HG02610 (cell line): ENCODE data around the gene EPHA4.

ENCODE experiments used
- ATAC-seq: cut with Tn5 transposase; IDR thresholded peaks from one replicate; pipeline ENCODE4 v1.9.1; 2021; ENCODE audit warnings: mild to moderate bottlenecking, moderate library complexity; ENCODE audit not compliant: unreplicated experiment

Gene EPHA4

GRCh38 chr2:221480163-221480562, 91.9 kb downstream of the EPHA4 start:
- no peak for ATAC-seq

- ATAC-seq = no peak
These were observed 93.6 kb downstream of the EPHA4 start for GRCh38 chr2:221478485-221478863.

- no peak for ATAC-seq
These were observed 94.2 kb downstream of the EPHA4 start for GRCh38 chr2:221477714-221478484.

DNA sequence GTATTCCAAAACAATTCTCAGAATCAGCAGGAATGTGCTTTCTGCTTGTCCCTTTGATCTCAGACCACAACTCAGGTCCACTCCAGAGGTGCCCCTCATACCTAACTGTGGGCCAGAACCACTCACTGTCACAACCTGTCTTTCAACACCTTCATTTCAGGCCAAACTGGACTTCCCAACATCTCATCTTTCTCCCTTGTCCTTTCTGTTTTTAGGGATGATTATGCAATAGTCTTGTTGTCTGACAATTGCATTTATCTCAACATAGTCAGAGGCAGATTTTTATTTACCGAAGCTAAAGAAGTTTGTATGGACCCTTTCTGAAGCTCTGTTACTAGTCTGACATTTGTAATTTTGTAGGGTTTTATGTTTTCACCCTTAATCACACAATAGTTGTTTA, 95.9 kb downstream of the EPHA4 start:
- ATAC-seq = no peak

DNA sequence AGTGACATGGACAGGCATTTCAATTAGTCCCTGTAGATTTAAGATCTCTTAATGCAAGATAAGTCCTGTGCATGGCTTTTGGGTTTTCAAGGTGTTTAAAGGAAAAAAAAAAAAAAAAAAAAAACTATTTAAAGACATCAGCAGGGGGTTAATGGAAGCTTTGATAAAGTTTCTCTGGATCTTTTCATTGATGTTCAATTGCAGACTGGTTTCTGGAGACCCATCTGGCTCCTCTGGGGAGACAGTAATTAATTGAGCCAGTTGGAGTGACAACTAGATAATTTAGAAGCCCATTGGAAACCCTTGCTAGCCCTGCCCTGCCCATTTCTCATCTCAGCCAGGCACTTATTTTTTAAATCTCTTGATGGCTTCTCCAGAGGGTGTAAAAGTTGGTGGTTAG, 98.7 kb downstream of the EPHA4 start:
- ATAC-seq = no peak

- ATAC-seq = no peak
These were observed 103.8 kb downstream of the EPHA4 start for GRCh38 chr2:221468317-221468716.

DNA sequence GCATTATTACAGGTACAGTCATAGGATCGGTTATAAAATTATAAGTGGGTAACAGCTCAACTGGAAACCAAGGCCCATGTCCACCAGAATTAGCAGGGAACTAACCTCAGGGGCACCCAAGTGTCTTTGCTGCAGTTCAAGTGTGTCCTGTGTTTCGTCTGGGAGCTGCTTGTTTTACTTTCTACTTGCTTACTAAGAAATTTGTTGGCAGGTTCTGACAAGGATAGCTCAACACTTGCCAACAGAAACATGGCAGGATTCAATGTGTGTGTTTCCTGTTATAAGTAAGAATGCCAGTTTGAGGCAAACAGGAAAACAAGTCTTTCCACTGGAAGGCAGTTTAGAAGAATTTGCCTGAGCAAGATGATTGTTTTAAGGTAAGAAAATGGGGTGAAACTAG, 104.5 kb downstream of the EPHA4 start:
- no peak for ATAC-seq

GRCh38 chr2:221466744-221467143, 105.4 kb downstream of the EPHA4 start:
- ATAC-seq = no peak

DNA sequence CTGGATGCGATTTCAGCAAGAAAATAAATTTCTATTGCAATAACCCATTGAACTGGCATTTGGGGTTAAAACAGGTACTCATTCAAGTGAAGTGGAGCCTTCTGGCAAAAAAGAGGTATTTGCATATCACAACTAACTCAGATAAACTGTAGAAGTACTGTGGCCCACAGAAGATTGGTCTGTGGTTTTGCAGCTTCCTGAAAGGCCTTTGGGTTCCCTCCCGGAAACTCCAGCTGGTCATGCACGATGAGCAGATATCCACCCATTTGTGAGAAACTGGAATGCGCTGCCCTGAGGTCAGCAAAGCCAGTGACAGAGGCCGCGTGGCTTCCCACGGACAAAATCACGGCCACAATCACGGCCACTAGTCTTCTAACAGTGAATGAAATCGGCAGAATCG, 106.3 kb downstream of the EPHA4 start:
- no peak for ATAC-seq

GRCh38 chr2:221464971-221465370, 107.1 kb downstream of the EPHA4 start:
- ATAC-seq = no peak

DNA sequence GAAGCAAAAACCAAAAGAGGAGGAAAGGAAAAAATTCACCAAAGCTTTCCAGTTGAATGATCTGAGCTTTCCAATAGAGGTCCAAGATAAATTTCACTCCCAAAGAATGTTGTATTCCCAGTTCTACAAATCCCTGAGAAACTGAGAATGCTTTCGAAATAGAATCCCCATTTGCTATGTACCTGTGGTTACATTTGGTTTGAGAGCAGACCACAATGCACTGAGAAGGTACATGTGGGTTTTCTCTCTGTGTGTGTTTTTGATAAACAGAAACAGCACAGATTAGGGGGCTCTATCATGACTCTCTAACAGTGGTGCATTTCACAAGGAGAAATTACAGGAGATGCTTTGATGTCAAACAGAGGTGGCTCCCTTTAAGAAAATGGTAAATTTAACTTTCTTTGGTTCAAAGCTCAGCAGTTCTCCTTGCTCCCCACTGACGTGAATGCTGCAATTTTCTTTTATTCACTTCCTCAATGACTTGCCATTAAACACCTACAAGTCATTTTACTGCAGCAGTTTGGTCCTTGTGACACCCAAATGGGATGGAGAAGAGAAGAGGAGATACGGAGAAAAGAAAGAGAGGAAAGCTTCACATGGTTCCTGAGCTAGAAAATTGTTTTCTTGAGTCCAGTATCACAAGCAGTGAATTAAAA, 108.7 kb downstream of the EPHA4 start:
- no peak for ATAC-seq

DNA sequence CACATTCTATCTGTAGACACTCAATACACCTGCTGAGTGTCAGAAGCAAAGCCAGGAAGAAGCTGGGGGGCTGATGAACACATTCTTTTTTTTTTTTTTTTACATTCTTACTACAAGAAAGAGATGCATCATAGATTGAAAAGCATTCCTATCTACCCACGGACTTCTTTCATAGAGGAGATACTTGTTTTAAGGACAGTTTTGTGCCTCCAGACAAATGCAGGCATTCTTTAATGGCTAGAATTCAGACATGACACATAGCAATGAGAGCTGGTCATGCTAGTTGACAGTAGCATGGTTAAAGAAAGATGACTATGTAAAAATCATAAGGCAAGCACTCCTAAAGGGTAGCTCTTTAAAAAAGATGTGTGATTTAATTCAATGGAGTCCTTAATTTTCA, 110.2 kb downstream of the EPHA4 start:
- ATAC-seq = no peak

DNA sequence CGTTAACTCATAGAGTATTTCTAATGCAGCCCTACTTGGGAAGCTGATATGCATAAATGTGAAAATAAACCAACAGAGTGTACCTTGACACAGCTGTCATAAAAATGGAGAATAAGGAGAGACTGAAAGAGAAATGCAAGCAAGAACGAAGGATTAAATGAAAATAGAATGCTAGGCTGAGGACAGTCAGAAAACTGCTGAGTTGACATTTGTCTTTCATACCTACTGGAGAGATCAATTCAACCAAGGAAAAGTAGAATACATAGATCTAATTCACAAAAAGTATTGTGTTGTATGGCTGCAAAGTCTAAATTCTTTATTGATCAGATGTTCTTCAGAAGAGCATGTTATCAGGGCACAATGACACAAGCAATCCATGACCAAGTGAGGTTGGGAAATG, 112.0 kb downstream of the EPHA4 start:
- no peak for ATAC-seq

GRCh38 chr2:221458578-221458977, 113.5 kb downstream of the EPHA4 start:
- no peak for ATAC-seq

- no peak for ATAC-seq
These were observed 116.9 kb downstream of the EPHA4 start for GRCh38 chr2:221455214-221455613.

GRCh38 chr2:221454459-221455105, 117.5 kb downstream of the EPHA4 start:
- no peak for ATAC-seq

GRCh38 chr2:221451862-221452788, 120.0 kb downstream of the EPHA4 start:
- no peak for ATAC-seq

DNA sequence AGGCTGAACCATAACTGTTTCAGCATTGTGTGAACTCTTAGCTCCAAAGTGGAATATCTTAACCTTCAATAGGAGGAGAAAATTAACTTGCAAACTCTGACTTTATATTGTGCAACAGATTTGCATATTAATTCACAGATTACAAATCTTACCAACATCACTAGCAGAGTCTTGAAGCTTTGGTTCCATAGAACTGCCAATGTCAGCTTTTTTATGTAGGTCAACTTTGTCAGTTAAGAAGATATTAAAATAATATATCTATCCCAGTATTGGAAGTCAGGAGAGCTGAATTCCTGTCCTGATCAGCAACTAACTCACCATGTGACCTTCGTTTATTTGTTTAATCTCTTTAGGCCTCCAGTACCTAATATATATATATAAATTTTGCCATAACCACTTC, 121.8 kb downstream of the EPHA4 start:
- ATAC-seq = no peak

DNA sequence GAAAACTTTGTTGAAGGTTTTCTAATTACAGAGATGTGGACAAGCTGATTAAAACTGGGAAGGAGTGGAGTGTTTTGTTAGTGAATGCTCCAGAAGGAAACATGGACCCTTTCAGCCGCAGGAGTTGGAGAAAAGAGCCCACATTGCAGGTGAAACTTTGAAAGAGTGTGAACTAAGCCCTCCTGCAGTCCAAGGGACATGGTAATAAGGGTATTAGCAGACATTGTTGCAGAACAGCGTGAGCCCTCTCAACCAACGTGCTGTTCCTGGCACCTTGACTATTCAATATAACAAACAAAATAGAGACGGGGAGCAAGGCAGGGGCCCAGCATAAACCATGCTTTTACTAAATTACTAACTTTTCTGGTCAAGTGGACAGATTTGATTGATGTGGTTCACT, 122.7 kb downstream of the EPHA4 start:
- ATAC-seq = no peak

DNA sequence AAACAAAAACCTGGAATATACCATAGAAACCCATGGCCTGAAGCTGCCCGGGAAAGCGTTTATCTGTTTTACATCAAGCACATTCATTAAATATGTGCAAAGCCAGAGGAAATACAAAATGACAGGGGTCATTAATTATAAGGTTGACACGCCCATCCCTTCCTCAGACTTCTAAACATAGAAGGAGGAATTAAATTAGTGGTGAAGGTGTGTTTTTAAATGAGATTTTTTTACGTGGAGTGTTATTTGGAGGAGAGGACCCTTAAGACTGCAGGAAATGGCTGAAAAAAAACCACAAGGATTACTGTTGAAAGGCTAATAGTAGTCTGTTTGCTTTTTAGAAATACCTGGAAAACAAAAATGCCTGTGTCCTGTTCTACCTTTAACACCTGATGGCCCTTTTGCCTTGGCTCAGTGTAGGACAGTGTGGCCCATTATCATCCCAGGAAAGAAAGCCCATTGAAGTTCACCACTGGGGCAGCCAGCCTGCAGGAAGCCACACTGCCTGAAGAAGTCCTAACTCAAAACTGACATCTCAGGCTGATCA, 123.2 kb downstream of the EPHA4 start:
- ATAC-seq = no peak
